HCT116 (cell line): Measurements from ENCODE around the gene EXOC6B. TPM values are rescaled to one million over a fixed set of nuclear protein-coding genes. Genes with fewer than 3 reads are reported as not detected.

Source experiments
- ATAC-seq: fragments of 200-7000 bp; cut with Tn5 transposase; 2 replicates; pipeline ENCODE4 v1.9.1; 2020; ENCODE audit warnings: mild to moderate bottlenecking, moderate library complexity
- BruUV-seq: library from RNA; stranded (reverse); fragments of 400-500 nt; replicated peaks from 2 replicates; lab custom pipeline; 2021; lab: Mats Ljungman, UMichigan
- CTCF ChIA-PET: fragments of 300-600 bp; sonication (Branson Sonifier 250); formaldehyde crosslinking; loops from one replicate; lab custom pipeline; 2021; ENCODE audit warnings: antibody characterized with exemption; lab: Charles Lee
- POLR2A ChIA-PET: fragments of 300-600, 350-600 bp; sonication (Branson Sonifier 250); formaldehyde crosslinking; loops from one replicate; lab custom pipeline; 2021; ENCODE audit warnings: antibody characterized with exemption; lab: Charles Lee
- RAD21 ChIA-PET, 2 experiments: fragments of 300-600 bp; sonication (Branson Sonifier 250); formaldehyde crosslinking; loops; one replicate each; lab custom pipeline; 2023; ENCODE audit warnings: low total read pairs in 2 of 2; ENCODE audit not compliant: uncharacterized antibody in 2 of 2, unreplicated experiment in 2 of 2, low non-redundant PET in 1 of 2; lab: Charles Lee
- DNase-seq: peaks from one replicate; pipeline ENCODE4 v3.0.0-alpha.2; 2010; ENCODE audit warnings: low read depth, low spot score
- H2AFZ ChIP-seq: fragments of 200-600 bp; shearing (Covaris generic), sonication (generic); 2 replicates; pipeline ENCODE4 v1.6.1; 2017; ENCODE audit warnings: low read depth, mixed run types, mixed read lengths, antibody characterized with exemption, low read length; ENCODE audit not compliant: poor library complexity, severe bottlenecking
- H3K27ac ChIP-seq: 2 replicates; pipeline ENCODE4 v1.5.1; 2012; ENCODE audit warnings: low read depth, low read length
- H3K27me3 ChIP-seq: fragments of 200-600 bp; sonication (generic); 2 replicates; pipeline ENCODE4 v1.6.1; 2016; ENCODE audit warnings: mixed run types, low read length, mixed read lengths; ENCODE audit not compliant: insufficient read depth
- H3K36me3 ChIP-seq, 2 experiments: fragments of 200-500 bp in 1 of 2; fragments of 200-600 bp in 1 of 2; sonication (Bioruptor generic) in 1 of 2; sonication (generic) in 1 of 2; 2 replicates each; pipeline versions ENCODE4 v1.5.1 to v1.6.1; 2014 to 2016; ENCODE audit warnings: low read length in 2 of 2, inconsistent platforms in 1 of 2, mixed read lengths in 1 of 2, mixed run types in 1 of 2; ENCODE audit not compliant: insufficient read depth in 2 of 2, control insufficient read depth in 1 of 2
- H3K4me1 ChIP-seq, 2 experiments: fragments of 200-600 bp in 1 of 2; sonication (generic) in 1 of 2; 2 replicates each; pipeline versions ENCODE4 v1.5.1 to v1.6.1; 2012 to 2017; ENCODE audit warnings: low read length in 2 of 2, inconsistent platforms in 1 of 2, mild to moderate bottlenecking in 1 of 2, mixed read lengths in 1 of 2, mixed run types in 1 of 2, moderate library complexity in 1 of 2; ENCODE audit not compliant: insufficient read depth in 2 of 2, control insufficient read depth in 1 of 2
- H3K4me2 ChIP-seq: fragments of 200-600 bp; sonication (generic); 2 replicates; pipeline ENCODE4 v1.6.1; 2017; ENCODE audit warnings: mixed run types, low read length, mixed read lengths
- H3K4me3 ChIP-seq, 2 experiments: fragments of 200-600 bp in 1 of 2; sonication (generic) in 1 of 2; replicated peaks in 1 of 2; 2 replicates each; pipeline ENCODE4 v1.5.1; 2011 to 2016; ENCODE audit warnings: low read length in 2 of 2, control low read depth in 1 of 2, low read depth in 1 of 2, mild to moderate bottlenecking in 1 of 2, mixed read lengths in 1 of 2, mixed run types in 1 of 2
- H3K79me2 ChIP-seq: fragments of 200-600 bp; sonication (generic); 2 replicates; pipeline ENCODE4 v1.6.1; 2017; ENCODE audit warnings: mild to moderate bottlenecking, mixed run types, low read length, moderate library complexity, mixed read lengths; ENCODE audit not compliant: insufficient read depth
- H3K9ac ChIP-seq: fragments of 200-600 bp; sonication (generic); 2 replicates; pipeline ENCODE4 v1.6.1; 2016; ENCODE audit warnings: low read length, mixed read lengths
- H3K9me2 ChIP-seq: fragments of 200-600 bp; sonication (generic), shearing (Covaris generic); 2 replicates; pipeline ENCODE4 v1.6.1; 2017; ENCODE audit warnings: mixed run types, mild to moderate bottlenecking, moderate library complexity; ENCODE audit not compliant: insufficient read depth
- H3K9me3 ChIP-seq, 2 experiments: fragments of 200-500 bp in 1 of 2; fragments of 200-600 bp in 1 of 2; sonication (Bioruptor generic) in 1 of 2; sonication (generic) in 1 of 2; 2 replicates each; pipeline ENCODE4 v1.6.1; 2014 to 2017; ENCODE audit warnings: low read length in 2 of 2, mixed read lengths in 2 of 2, inconsistent platforms in 1 of 2, low read depth in 1 of 2, mild to moderate bottlenecking in 1 of 2, mixed run types in 1 of 2, moderate library complexity in 1 of 2; ENCODE audit not compliant: control insufficient read depth in 1 of 2, insufficient read depth in 1 of 2
- H4K20me1 ChIP-seq: fragments of 200-600 bp; sonication (generic), shearing (Covaris generic); 2 replicates; pipeline ENCODE4 v1.6.1; 2017; ENCODE audit warnings: mixed run types, mild to moderate bottlenecking, moderate library complexity; ENCODE audit not compliant: insufficient read depth
- CBX3 ChIP-seq: IDR thresholded peaks from 2 replicates; pipeline ENCODE4 v1.6.1; 2012; ENCODE audit warnings: low read depth
- CEBPB ChIP-seq: IDR thresholded peaks from 2 replicates; pipeline ENCODE4 v1.6.1; 2012; ENCODE audit warnings: low read depth
- EZH2phosphoT487 ChIP-seq: fragments of 200-600 bp; IDR thresholded peaks from 2 replicates; pipeline ENCODE4 v1.6.1; 2018; ENCODE audit warnings: antibody characterized with exemption, borderline replicate concordance
- JUND ChIP-seq: IDR thresholded peaks from 2 replicates; pipeline ENCODE4 v1.6.1; 2012
- POLR2AphosphoS5 ChIP-seq: IDR thresholded peaks from 2 replicates; pipeline ENCODE4 v1.6.1; 2011; ENCODE audit warnings: mild to moderate bottlenecking, low read depth, low read length, moderate library complexity
- RAD21 ChIP-seq: IDR thresholded peaks from 2 replicates; pipeline ENCODE4 v1.6.1; 2012; ENCODE audit warnings: low read depth, mild to moderate bottlenecking
- REST ChIP-seq: IDR thresholded peaks from 2 replicates; pipeline ENCODE4 v1.6.1; 2012; ENCODE audit warnings: low read depth
- SIN3A ChIP-seq: IDR thresholded peaks from 2 replicates; pipeline ENCODE4 v1.6.1; 2012; ENCODE audit warnings: low read depth
- SRF ChIP-seq: IDR thresholded peaks from 2 replicates; pipeline ENCODE4 v1.6.1; 2012; ENCODE audit warnings: low read depth
- TCF7L2 ChIP-seq: IDR thresholded peaks from 2 replicates; pipeline ENCODE4 v1.7.0; 2011; ENCODE audit warnings: borderline replicate concordance, inconsistent platforms; ENCODE audit not compliant: insufficient read depth, insufficient read length; ENCODE audit errors: extremely low read depth
- YY1 ChIP-seq: IDR thresholded peaks from 2 replicates; pipeline ENCODE4 v1.6.1; 2011; ENCODE audit warnings: low read length, low read depth, moderate library complexity, mild to moderate bottlenecking; ENCODE audit not compliant: insufficient replicate concordance; ENCODE audit errors: extremely low read depth
- ZBTB33 ChIP-seq: IDR thresholded peaks from 2 replicates; pipeline ENCODE4 v1.6.1; 2011; ENCODE audit warnings: mild to moderate bottlenecking, low read length, moderate library complexity; ENCODE audit not compliant: insufficient replicate concordance; ENCODE audit errors: extremely low read depth
- ZFX ChIP-seq: fragments of 450-650 bp; IDR thresholded peaks from 2 replicates; pipeline ENCODE4 v1.6.1; 2017
- ZNF274 ChIP-seq: fragments of 200-500 bp; sonication (Bioruptor generic); IDR thresholded peaks from 2 replicates; pipeline ENCODE4 v1.6.1; 2014; ENCODE audit warnings: mild to moderate bottlenecking, low read depth, low read length, inconsistent platforms
- intact Hi-C: fragments of 100-400 bp; cut with micrococcal nuclease; formaldehyde crosslinking; loops from 2 replicates; pipeline ENCODE4 v1.10.0; 2022
- total RNA-seq: library from RNA; stranded (reverse); gene quantifications from one replicate; pipeline ENCODE4 v1.2.1, GENCODE V29; 2021; ENCODE audit not compliant: unreplicated experiment
- TF ChIP-seq, protein P1 (sequence below), 3 experiments: fragments of 200-600 bp in 1 of 3; sonication (generic) in 1 of 3; IDR thresholded peaks in 2 of 3; conservative IDR thresholded peaks in 1 of 3; 2 replicates each; pipeline ENCODE4 v1.5.1; 2012 to 2017; ENCODE audit warnings: low read depth in 2 of 3, low read length in 2 of 3, antibody characterized with exemption in 1 of 3, borderline replicate concordance in 1 of 3, control low read depth in 1 of 3, mild to moderate bottlenecking in 1 of 3, mixed read lengths in 1 of 3, mixed run types in 1 of 3, moderate library complexity in 1 of 3; ENCODE audit not compliant: insufficient read depth in 1 of 3

The EXOC6B gene
- total RNA-seq, 1 experiment from 2014 or later, result 25.4 TPM

- BruUV-seq, result no TSS peak
- TF ChIP-seq JUND, result no peak
- no peak for TF ChIP-seq ZBTB33
- TF ChIP-seq YY1, result no peak
- no peak for TF ChIP-seq REST
- TF ChIP-seq EZH2phosphoT487, result no peak
- TF ChIP-seq RAD21, result no peak
- no peak for TF ChIP-seq TCF7L2
- no peak for TF ChIP-seq ZFX
- TF ChIP-seq SIN3A, result no peak
- TF ChIP-seq ZNF274, result no peak
- no peak for TF ChIP-seq SRF
- TF ChIP-seq CBX3, result no peak
- TF ChIP-seq, protein P1, sequence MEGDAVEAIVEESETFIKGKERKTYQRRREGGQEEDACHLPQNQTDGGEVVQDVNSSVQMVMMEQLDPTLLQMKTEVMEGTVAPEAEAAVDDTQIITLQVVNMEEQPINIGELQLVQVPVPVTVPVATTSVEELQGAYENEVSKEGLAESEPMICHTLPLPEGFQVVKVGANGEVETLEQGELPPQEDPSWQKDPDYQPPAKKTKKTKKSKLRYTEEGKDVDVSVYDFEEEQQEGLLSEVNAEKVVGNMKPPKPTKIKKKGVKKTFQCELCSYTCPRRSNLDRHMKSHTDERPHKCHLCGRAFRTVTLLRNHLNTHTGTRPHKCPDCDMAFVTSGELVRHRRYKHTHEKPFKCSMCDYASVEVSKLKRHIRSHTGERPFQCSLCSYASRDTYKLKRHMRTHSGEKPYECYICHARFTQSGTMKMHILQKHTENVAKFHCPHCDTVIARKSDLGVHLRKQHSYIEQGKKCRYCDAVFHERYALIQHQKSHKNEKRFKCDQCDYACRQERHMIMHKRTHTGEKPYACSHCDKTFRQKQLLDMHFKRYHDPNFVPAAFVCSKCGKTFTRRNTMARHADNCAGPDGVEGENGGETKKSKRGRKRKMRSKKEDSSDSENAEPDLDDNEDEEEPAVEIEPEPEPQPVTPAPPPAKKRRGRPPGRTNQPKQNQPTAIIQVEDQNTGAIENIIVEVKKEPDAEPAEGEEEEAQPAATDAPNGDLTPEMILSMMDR (IDR thresholded peaks at IDR 0.05 in 2 of 3, conservative IDR thresholded peaks at IDR 0.05 in 1 of 3; ENCODE audit: borderline replicate concordance in 1 of 3, insufficient read depth in 1 of 3, low read depth in 2 of 3, low read length in 2 of 3), result no peak
- no peak for TF ChIP-seq CEBPB
- TF ChIP-seq POLR2AphosphoS5, result no peak
- TF ChIP-seq, all 23 proteins: peak for 0
- RAD21 ChIA-PET, result no interaction called here
- Histone ChIP-seq H2AFZ (no peak overlapping the region), H3K27ac (no peak overlapping the region), H3K9me2 (no peaks in the 10 kb centered on the region), H3K79me2 (no peaks in the 10 kb centered on the region), H3K4me1 (no peaks in the 10 kb centered on the region), H3K4me2 (no peak overlapping the region), H3K9me3 (no peaks in the 10 kb centered on the region), H3K9ac (no peak overlapping the region), H4K20me1 (no peaks in the 10 kb centered on the region), H3K36me3 (no peaks in the 10 kb centered on the region), H3K27me3 (no peaks in the 10 kb centered on the region), H3K4me3 (no peak overlapping the region)
- intact Hi-C loops, result no loop called here
- DNase-seq, result no peak
- no peak for ATAC-seq
- CTCF ChIA-PET, result no interaction called here
- POLR2A ChIA-PET, result no interaction called here
These were observed 313.5 kb downstream of the EXOC6B start for GRCh38 chr2:72512376-72512775.
